Measurements from ENCODE around the gene TIMM8B. TPM values are rescaled to one million over a fixed set of nuclear protein-coding genes. Genes with fewer than 3 reads are reported as not detected.
"Not testable (repeated sequence)": the region's sequence is repeated elsewhere in the genome, so short reads cannot be mapped to it uniquely, and the experiment has no call there.

The TIMM8B gene
- total RNA-seq, 1 experiment from 2014 or later, result 147 TPM

- H3K27ac Mint-ChIP-seq (ENCODE audit: unreplicated experiment), result no peak overlapping the region
- ChIA-PET POLR2A (no interaction called here), CTCF (interaction anchor here (1.1 kb wide), 1 partner anchor 171 kb away, joined by 5 read pairs; no protein-coding TSS in a partner anchor)
- H3K9me3 ChIP-seq, result no peaks in the 10 kb centered on the region
- DNase-seq, result no peak
- no peak overlapping the region for H3K4me3 Mint-ChIP-seq (ENCODE audit: unreplicated experiment)
- peaks cover 15% of the 10 kb centered on the region for H3K36me3 Mint-ChIP-seq (ENCODE audit: insufficient read depth, unreplicated experiment)
- H3K4me1 Mint-ChIP-seq (ENCODE audit: low read depth, unreplicated experiment), result no peaks in the 10 kb centered on the region
- no peaks in the 10 kb centered on the region for H3K27me3 ChIP-seq (replicated peaks; ENCODE audit: control insufficient read depth, insufficient read depth, low read length)
- no peaks in the 10 kb centered on the region for H3K27me3 Mint-ChIP-seq (ENCODE audit: insufficient read depth, unreplicated experiment)
- no TSS peak for BruUV-seq (replicated peaks)
- peaks cover 2% of the 10 kb centered on the region; the same call in 1 of the 2 replicates for H3K36me3 ChIP-seq (ENCODE audit: control insufficient read depth, insufficient read depth, low read length)
- H3K4me1 ChIP-seq, result no peaks in the 10 kb centered on the region
- H3K4me3 ChIP-seq (ENCODE audit: low read depth, low read length), result no peak overlapping the region
- H3K9me3 Mint-ChIP-seq (ENCODE audit: unreplicated experiment), result no peaks in the 10 kb centered on the region
- intact Hi-C loops (cut with micrococcal nuclease; ENCODE audit: unreplicated experiment), result no loop called here
- TF ChIP-seq, protein P1, sequence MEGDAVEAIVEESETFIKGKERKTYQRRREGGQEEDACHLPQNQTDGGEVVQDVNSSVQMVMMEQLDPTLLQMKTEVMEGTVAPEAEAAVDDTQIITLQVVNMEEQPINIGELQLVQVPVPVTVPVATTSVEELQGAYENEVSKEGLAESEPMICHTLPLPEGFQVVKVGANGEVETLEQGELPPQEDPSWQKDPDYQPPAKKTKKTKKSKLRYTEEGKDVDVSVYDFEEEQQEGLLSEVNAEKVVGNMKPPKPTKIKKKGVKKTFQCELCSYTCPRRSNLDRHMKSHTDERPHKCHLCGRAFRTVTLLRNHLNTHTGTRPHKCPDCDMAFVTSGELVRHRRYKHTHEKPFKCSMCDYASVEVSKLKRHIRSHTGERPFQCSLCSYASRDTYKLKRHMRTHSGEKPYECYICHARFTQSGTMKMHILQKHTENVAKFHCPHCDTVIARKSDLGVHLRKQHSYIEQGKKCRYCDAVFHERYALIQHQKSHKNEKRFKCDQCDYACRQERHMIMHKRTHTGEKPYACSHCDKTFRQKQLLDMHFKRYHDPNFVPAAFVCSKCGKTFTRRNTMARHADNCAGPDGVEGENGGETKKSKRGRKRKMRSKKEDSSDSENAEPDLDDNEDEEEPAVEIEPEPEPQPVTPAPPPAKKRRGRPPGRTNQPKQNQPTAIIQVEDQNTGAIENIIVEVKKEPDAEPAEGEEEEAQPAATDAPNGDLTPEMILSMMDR (IDR thresholded peaks at IDR 0.05; ENCODE audit: insufficient read depth in 1 of 2, low read depth in 1 of 2, low read length in 1 of 2, severe bottlenecking in 1 of 2, unreplicated experiment in 1 of 2), result no peak
Measured at GRCh38 chr11:112097734-112098528, 11.4 kb upstream of the TIMM8B start.

GRCh38 chr11:112096194-112096593, 9.6 kb upstream of the TIMM8B start:
- no peaks in the 10 kb centered on the region for H3K27me3 ChIP-seq (replicated peaks; ENCODE audit: control insufficient read depth, insufficient read depth, low read length)
- H3K36me3 Mint-ChIP-seq (ENCODE audit: insufficient read depth, unreplicated experiment), result peaks cover 32% of the 10 kb centered on the region
- intact Hi-C loops (cut with micrococcal nuclease; ENCODE audit: unreplicated experiment), result no loop called here
- no peak overlapping the region for H3K27ac Mint-ChIP-seq (ENCODE audit: unreplicated experiment)
- ChIA-PET POLR2A (interaction anchor here (1.1 kb wide), 1 partner anchor 10 kb away, joined by 7 read pairs; the partner anchor contains the start of genes SDHD and TIMM8B), CTCF (interaction anchor here (0.9 kb wide), 1 partner anchor 17 kb away, joined by 6 read pairs; no protein-coding TSS in a partner anchor)
- no peak for DNase-seq
- H3K4me1 ChIP-seq, result no peaks in the 10 kb centered on the region
- no peaks in the 10 kb centered on the region for H3K9me3 ChIP-seq
- no TSS peak for BruUV-seq (replicated peaks)
- no peaks in the 10 kb centered on the region for H3K27me3 Mint-ChIP-seq (ENCODE audit: insufficient read depth, unreplicated experiment)
- no peak overlapping the region for H3K4me3 ChIP-seq (ENCODE audit: low read depth, low read length)
- H3K9me3 Mint-ChIP-seq (ENCODE audit: unreplicated experiment), result no peaks in the 10 kb centered on the region
- peaks cover 2% of the 10 kb centered on the region; the same call in 1 of the 2 replicates for H3K36me3 ChIP-seq (ENCODE audit: control insufficient read depth, insufficient read depth, low read length)
- TF ChIP-seq, protein P1 (IDR thresholded peaks at IDR 0.05; ENCODE audit: insufficient read depth in 1 of 2, low read depth in 1 of 2, low read length in 1 of 2, severe bottlenecking in 1 of 2, unreplicated experiment in 1 of 2), result no peak
- H3K4me3 Mint-ChIP-seq (ENCODE audit: unreplicated experiment), result no peak overlapping the region
- no peaks in the 10 kb centered on the region for H3K4me1 Mint-ChIP-seq (ENCODE audit: low read depth, unreplicated experiment)

DNA sequence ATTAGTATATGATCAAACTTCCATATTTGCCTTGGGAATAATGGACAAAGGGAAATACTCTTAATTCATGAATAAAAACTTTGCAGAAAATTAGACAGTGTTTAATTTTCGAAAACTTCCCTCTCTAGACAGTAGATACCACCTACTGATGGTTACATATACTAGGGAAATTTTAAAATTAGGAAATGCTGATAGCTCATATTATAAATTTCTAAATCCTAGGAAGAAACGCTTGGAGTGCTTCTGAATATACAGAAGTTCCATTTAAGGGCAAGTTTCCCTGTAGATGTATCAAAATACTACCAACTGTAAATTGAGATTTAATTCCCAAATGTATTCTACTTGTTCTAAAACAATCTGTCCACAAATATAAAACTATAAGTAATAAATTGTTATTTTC, 8.7 kb upstream of the TIMM8B start:
- H3K4me3 ChIP-seq (ENCODE audit: low read depth, low read length); DNase-seq; H3K27me3 ChIP-seq (replicated peaks; ENCODE audit: control insufficient read depth, insufficient read depth, low read length); POLR2A ChIA-PET; intact Hi-C loops (cut with micrococcal nuclease; ENCODE audit: unreplicated experiment); H3K36me3 ChIP-seq (ENCODE audit: control insufficient read depth, insufficient read depth, low read length); H3K4me1 Mint-ChIP-seq (ENCODE audit: low read depth, unreplicated experiment); H3K9me3 Mint-ChIP-seq (ENCODE audit: unreplicated experiment); H3K9me3 ChIP-seq; H3K27ac Mint-ChIP-seq (ENCODE audit: unreplicated experiment); H3K27me3 Mint-ChIP-seq (ENCODE audit: insufficient read depth, unreplicated experiment); H3K4me3 Mint-ChIP-seq (ENCODE audit: unreplicated experiment); H3K4me1 ChIP-seq: not testable (repeated sequence)
- CTCF ChIA-PET, result interaction anchor here (0.9 kb wide), 1 partner anchor 18 kb away, joined by 6 read pairs; no protein-coding TSS in a partner anchor
- peaks cover 41% of the 10 kb centered on the region for H3K36me3 Mint-ChIP-seq (ENCODE audit: insufficient read depth, unreplicated experiment)
- BruUV-seq (replicated peaks), result TSS peak; percentile 23

All from Caco-2 (cell line).